A673 (cell line): ENCODE measurements around the gene NET1.

Source experiments
- EZH2 ChIP-seq: fragments of 200-600 bp; sonication (generic); IDR thresholded peaks from 2 replicates; pipeline ENCODE4 v1.6.1; 2017; ENCODE audit warnings: borderline replicate concordance, low read depth, mild to moderate bottlenecking, mixed read lengths, antibody characterized with exemption, low read length; ENCODE audit not compliant: poor library complexity, severe bottlenecking
- TF ChIP-seq, protein P1 (sequence below): fragments of 300-800, 200-600 bp; sonication (generic); conservative IDR thresholded peaks from 2 replicates; pipeline ENCODE4 v1.5.1; 2017; ENCODE audit warnings: low read depth, mild to moderate bottlenecking, antibody characterized with exemption, low read length, moderate library complexity, mixed read lengths

DNA sequence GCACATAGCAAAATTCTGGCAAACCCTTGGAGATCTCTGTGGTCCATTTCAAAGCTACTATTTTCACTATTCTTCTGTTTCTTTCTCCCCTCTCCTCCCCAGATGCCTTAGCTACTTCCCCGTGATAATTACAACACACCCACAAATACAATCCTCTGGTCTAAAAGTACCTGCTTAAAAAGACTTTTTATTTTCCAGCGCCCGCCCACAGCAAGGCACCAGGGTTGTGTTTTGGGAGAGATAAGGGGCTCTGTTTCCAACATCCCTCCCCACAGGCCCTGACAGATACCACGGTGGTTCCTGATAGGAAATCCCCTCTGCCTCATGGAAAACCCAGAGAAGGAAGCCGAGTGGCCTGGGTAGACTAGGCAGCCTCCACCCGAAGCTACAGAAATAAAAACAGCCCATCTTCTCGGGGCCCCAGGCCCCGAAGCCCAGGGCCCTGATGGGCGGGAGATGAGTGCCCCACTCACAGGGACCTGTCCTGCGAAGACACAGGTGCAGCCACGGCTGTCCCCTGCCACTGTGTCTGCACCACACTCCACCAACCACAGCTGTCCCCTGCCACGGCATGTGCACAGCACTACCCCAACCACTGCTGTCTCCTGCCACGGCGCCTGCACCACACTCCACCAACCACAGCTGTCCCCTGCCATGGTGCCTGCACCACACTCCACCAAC lies 67.3 kb downstream of the NET1 start:
- TF ChIP-seq, protein P1, sequence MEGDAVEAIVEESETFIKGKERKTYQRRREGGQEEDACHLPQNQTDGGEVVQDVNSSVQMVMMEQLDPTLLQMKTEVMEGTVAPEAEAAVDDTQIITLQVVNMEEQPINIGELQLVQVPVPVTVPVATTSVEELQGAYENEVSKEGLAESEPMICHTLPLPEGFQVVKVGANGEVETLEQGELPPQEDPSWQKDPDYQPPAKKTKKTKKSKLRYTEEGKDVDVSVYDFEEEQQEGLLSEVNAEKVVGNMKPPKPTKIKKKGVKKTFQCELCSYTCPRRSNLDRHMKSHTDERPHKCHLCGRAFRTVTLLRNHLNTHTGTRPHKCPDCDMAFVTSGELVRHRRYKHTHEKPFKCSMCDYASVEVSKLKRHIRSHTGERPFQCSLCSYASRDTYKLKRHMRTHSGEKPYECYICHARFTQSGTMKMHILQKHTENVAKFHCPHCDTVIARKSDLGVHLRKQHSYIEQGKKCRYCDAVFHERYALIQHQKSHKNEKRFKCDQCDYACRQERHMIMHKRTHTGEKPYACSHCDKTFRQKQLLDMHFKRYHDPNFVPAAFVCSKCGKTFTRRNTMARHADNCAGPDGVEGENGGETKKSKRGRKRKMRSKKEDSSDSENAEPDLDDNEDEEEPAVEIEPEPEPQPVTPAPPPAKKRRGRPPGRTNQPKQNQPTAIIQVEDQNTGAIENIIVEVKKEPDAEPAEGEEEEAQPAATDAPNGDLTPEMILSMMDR: no peak
- TF ChIP-seq EZH2: no peak
